HG02759 (cell line): ENCODE data around the gene SLC35A5.

Source experiments
- ATAC-seq: cut with Tn5 transposase; IDR thresholded peaks from one replicate; pipeline ENCODE4 v1.9.1; 2021; ENCODE audit warnings: mild to moderate bottlenecking, moderate library complexity; ENCODE audit not compliant: unreplicated experiment

The SLC35A5 gene

GRCh38 chr3:112569265-112569664, 7.4 kb downstream of the SLC35A5 start:
- no peak for ATAC-seq

GRCh38 chr3:112572701-112573100, 10.9 kb downstream of the SLC35A5 start:
- ATAC-seq = no peak

- ATAC-seq = no peak
These were observed 17.4 kb downstream of the SLC35A5 start for GRCh38 chr3:112579232-112579631.

- no peak for ATAC-seq
These were observed 17.9 kb downstream of the SLC35A5 start for GRCh38 chr3:112579697-112580096.

- ATAC-seq = no peak
These were observed 20.5 kb downstream of the SLC35A5 start for GRCh38 chr3:112582244-112582874.

- no peak for ATAC-seq
These were observed 21.3 kb downstream of the SLC35A5 start for GRCh38 chr3:112583105-112583504.

GRCh38 chr3:112585782-112586181, 23.9 kb downstream of the SLC35A5 start:
- ATAC-seq = no peak

- ATAC-seq = no peak
These were observed 25.5 kb downstream of the SLC35A5 start for GRCh38 chr3:112587336-112587735.

- ATAC-seq = no peak
These were observed 31.4 kb downstream of the SLC35A5 start for GRCh38 chr3:112593258-112593657.

- no peak for ATAC-seq
These were observed 33.0 kb downstream of the SLC35A5 start for GRCh38 chr3:112594856-112595255.

- ATAC-seq = no peak
These were observed 36.1 kb downstream of the SLC35A5 start for GRCh38 chr3:112597945-112598344.

GRCh38 chr3:112598731-112599130, 36.9 kb downstream of the SLC35A5 start:
- ATAC-seq = no peak

GRCh38 chr3:112602217-112602838, 40.5 kb downstream of the SLC35A5 start:
- peak; percentile 81 for ATAC-seq

- no peak for ATAC-seq
These were observed 42.7 kb downstream of the SLC35A5 start for GRCh38 chr3:112604536-112604935.

GRCh38 chr3:112605285-112605684, 43.4 kb downstream of the SLC35A5 start:
- no peak for ATAC-seq

- ATAC-seq = no peak
These were observed 44.3 kb downstream of the SLC35A5 start for GRCh38 chr3:112606098-112606497.

GRCh38 chr3:112607863-112608262, 46.0 kb downstream of the SLC35A5 start:
- ATAC-seq = no peak

GRCh38 chr3:112610121-112610520, 48.3 kb downstream of the SLC35A5 start:
- no peak for ATAC-seq

- no peak for ATAC-seq
These were observed 50.1 kb downstream of the SLC35A5 start for GRCh38 chr3:112611752-112612515.

- no peak for ATAC-seq
These were observed 54.3 kb downstream of the SLC35A5 start for GRCh38 chr3:112615989-112616731.

- ATAC-seq = no peak
These were observed 55.4 kb downstream of the SLC35A5 start for GRCh38 chr3:112617285-112617684.
